Hepatocyte (in vitro differentiated cells): ENCODE measurements around the gene ZSWIM2.

Experiments used
- CTCF ChIP-seq: fragments of 200-600 bp; sonication (generic); IDR thresholded peaks from 2 replicates; pipeline ENCODE4 v1.5.1; 2016; ENCODE audit warnings: antibody characterized with exemption, mild to moderate bottlenecking; ENCODE audit not compliant: poor library complexity
- EZH2 ChIP-seq: fragments of 200-600 bp; sonication (generic); IDR thresholded peaks from 2 replicates; pipeline ENCODE4 v1.6.1; 2016; ENCODE audit warnings: antibody characterized with exemption, mild to moderate bottlenecking, borderline replicate concordance
- EZH2phosphoT487 ChIP-seq: fragments of 200-600 bp; sonication (generic); IDR thresholded peaks from one replicate; pipeline ENCODE4 v1.6.1; 2018; ENCODE audit warnings: antibody characterized with exemption, mild to moderate bottlenecking, low read depth, moderate library complexity; ENCODE audit not compliant: unreplicated experiment, severe bottlenecking

DNA sequence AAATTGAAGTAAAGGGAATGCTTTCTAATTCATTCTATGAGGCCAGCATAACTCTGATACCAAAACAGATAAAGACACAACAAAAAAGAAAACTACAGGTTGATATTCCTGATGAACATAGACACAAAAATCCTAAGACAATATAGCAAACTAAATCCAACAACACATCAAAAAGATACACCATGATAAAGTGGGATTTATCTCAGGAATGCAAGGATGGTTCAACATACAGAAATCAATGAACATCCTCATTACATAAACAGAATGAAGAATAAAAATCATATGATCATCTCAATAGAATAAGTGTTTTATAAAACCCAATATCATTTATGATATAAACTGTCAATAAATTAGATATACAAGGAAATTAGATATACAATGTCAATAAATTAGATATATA is 65.7 kb downstream of the ZSWIM2 start:
- TF ChIP-seq CTCF (no peak), EZH2 (no peak), EZH2phosphoT487 (no peak)
